IPS-15b (cell line): ENCODE measurements around the gene DLGAP1.
"Not testable (repeated sequence)": the region's sequence is repeated elsewhere in the genome, so short reads cannot be mapped to it uniquely, and the experiment has no call there.

ENCODE experiments used
- H3K27me3 ChIP-seq: one replicate; pipeline ENCODE4 v1.6.1; 2013; ENCODE audit warnings: low read length; ENCODE audit not compliant: control insufficient read depth, insufficient read depth
- H3K36me3 ChIP-seq: one replicate; pipeline ENCODE4 v1.6.1; 2013; ENCODE audit warnings: low read length; ENCODE audit not compliant: control insufficient read depth, insufficient read depth
- H3K4me1 ChIP-seq: one replicate; pipeline ENCODE4 v1.6.1; 2013; ENCODE audit warnings: mild to moderate bottlenecking, low read length; ENCODE audit not compliant: control insufficient read depth, insufficient read depth
- H3K4me3 ChIP-seq: one replicate; pipeline ENCODE4 v1.5.1; 2013; ENCODE audit warnings: low read depth, low read length
- H3K9ac ChIP-seq: one replicate; pipeline ENCODE4 v1.6.1; 2013; ENCODE audit warnings: low read depth, mild to moderate bottlenecking, low read length
- H3K9me3 ChIP-seq: one replicate; pipeline ENCODE4 v1.6.1; 2013; ENCODE audit warnings: mild to moderate bottlenecking, low read length; ENCODE audit not compliant: control insufficient read depth, insufficient read depth

DLGAP1 gene

GRCh38 chr18:4455113-4455811 lies at the start of gene DLGAP1:
Gene DLGAP1 (minus strand): TSS chr18:4455307.
- H3K4me3 ChIP-seq: peak within 1 kb of the TSS; percentile 93

GRCh38 chr18:4494703-4495284 lies 39.7 kb upstream of the DLGAP1 start:
- not testable (repeated sequence) for H3K9me3 ChIP-seq, H3K36me3 ChIP-seq, H3K9ac ChIP-seq, H3K27me3 ChIP-seq, H3K4me3 ChIP-seq, H3K4me1 ChIP-seq

More at GRCh38 chr18:4455113-4455811, at the start of gene DLGAP1:
- Histone ChIP-seq H3K9ac (peak within 1 kb of the TSS; percentile 73), H3K36me3 (no peaks in the 10 kb centered on the region), H3K4me1 (peaks cover 8% of the 10 kb centered on the region), H3K27me3 (peaks cover 19% of the 10 kb centered on the region), H3K9me3 (no peaks in the 10 kb centered on the region)

GRCh38 chr18:4468511-4468910 lies 13.4 kb upstream of the DLGAP1 start:
- no peak overlapping the region for H3K9ac ChIP-seq
- no peak overlapping the region for H3K4me3 ChIP-seq
- H3K4me1 ChIP-seq: peaks cover 7% of the 10 kb centered on the region
- no peaks in the 10 kb centered on the region for H3K36me3 ChIP-seq
- no peaks in the 10 kb centered on the region for H3K9me3 ChIP-seq
- no peaks in the 10 kb centered on the region for H3K27me3 ChIP-seq

GRCh38 chr18:4454537-4455112 lies 482 bp downstream of the DLGAP1 start:
- peak overlapping the region; percentile 73 for H3K9ac ChIP-seq
- H3K4me3 ChIP-seq: peak overlapping the region; percentile 93
- peaks cover 19% of the 10 kb centered on the region for H3K27me3 ChIP-seq
- no peaks in the 10 kb centered on the region for H3K36me3 ChIP-seq
- H3K9me3 ChIP-seq: no peaks in the 10 kb centered on the region
- H3K4me1 ChIP-seq: peaks cover 13% of the 10 kb centered on the region

- H3K9ac ChIP-seq: peak overlapping the region; percentile 62
- H3K27me3 ChIP-seq: peaks cover 19% of the 10 kb centered on the region
- peaks cover 18% of the 10 kb centered on the region for H3K4me1 ChIP-seq
- H3K4me3 ChIP-seq: peak overlapping the region; percentile 93
- H3K9me3 ChIP-seq: no peaks in the 10 kb centered on the region
- no peaks in the 10 kb centered on the region for H3K36me3 ChIP-seq
These were observed 1.1 kb downstream of the DLGAP1 start for GRCh38 chr18:4453874-4454536.

GRCh38 chr18:4453567-4453873 lies 1.6 kb downstream of the DLGAP1 start:
- Histone ChIP-seq H3K9ac (peak overlapping the region; percentile 26), H3K27me3 (peaks cover 19% of the 10 kb centered on the region), H3K36me3 (no peaks in the 10 kb centered on the region), H3K9me3 (no peaks in the 10 kb centered on the region), H3K4me1 (peaks cover 23% of the 10 kb centered on the region), H3K4me3 (peak overlapping the region; percentile 93)

GRCh38 chr18:4450065-4450658 lies 4.9 kb downstream of the DLGAP1 start:
- Histone ChIP-seq H3K4me1 (peaks cover 27% of the 10 kb centered on the region), H3K27me3 (peaks cover 7% of the 10 kb centered on the region), H3K4me3 (no peak overlapping the region), H3K9ac (no peak overlapping the region), H3K36me3 (no peaks in the 10 kb centered on the region), H3K9me3 (no peaks in the 10 kb centered on the region)

GRCh38 chr18:4445902-4446301 lies 9.2 kb downstream of the DLGAP1 start:
- H3K27me3 ChIP-seq: no peaks in the 10 kb centered on the region
- H3K4me1 ChIP-seq: peaks cover 22% of the 10 kb centered on the region
- no peaks in the 10 kb centered on the region for H3K9me3 ChIP-seq
- H3K4me3 ChIP-seq: no peak overlapping the region
- H3K9ac ChIP-seq: no peak overlapping the region
- H3K36me3 ChIP-seq: no peaks in the 10 kb centered on the region

- H3K9ac ChIP-seq: no peak overlapping the region
- no peaks in the 10 kb centered on the region for H3K36me3 ChIP-seq
- H3K4me1 ChIP-seq: peaks cover 13% of the 10 kb centered on the region
- H3K4me3 ChIP-seq: no peak overlapping the region
- H3K27me3 ChIP-seq: no peaks in the 10 kb centered on the region
- H3K9me3 ChIP-seq: no peaks in the 10 kb centered on the region
These were observed 10.8 kb downstream of the DLGAP1 start for GRCh38 chr18:4444306-4444705.

GRCh38 chr18:4441098-4441497 lies 14.0 kb downstream of the DLGAP1 start:
- Histone ChIP-seq H3K4me1 (peaks cover 9% of the 10 kb centered on the region), H3K27me3 (no peaks in the 10 kb centered on the region), H3K9ac (no peak overlapping the region), H3K4me3 (no peak overlapping the region), H3K36me3 (no peaks in the 10 kb centered on the region), H3K9me3 (no peaks in the 10 kb centered on the region)

GRCh38 chr18:4438938-4439337 lies 16.2 kb downstream of the DLGAP1 start:
- no peak overlapping the region for H3K4me3 ChIP-seq
- no peaks in the 10 kb centered on the region for H3K27me3 ChIP-seq
- peaks cover 10% of the 10 kb centered on the region for H3K4me1 ChIP-seq
- no peaks in the 10 kb centered on the region for H3K9me3 ChIP-seq
- no peaks in the 10 kb centered on the region for H3K36me3 ChIP-seq
- H3K9ac ChIP-seq: no peak overlapping the region
